Neural progenitor cell (in vitro differentiated cells): ENCODE data around the gene CAPNS1. TPM values are rescaled to one million over a fixed set of nuclear protein-coding genes. Genes with fewer than 3 reads are reported as not detected.

Source experiments
- DNase-seq: peaks from one replicate; pipeline ENCODE4 v3.0.0-alpha.2; 2016; ENCODE audit warnings: low spot score
- H2AFZ ChIP-seq: fragments of 200-600 bp; sonication (generic); replicated peaks from 2 replicates; pipeline ENCODE4 v1.6.1; 2016; ENCODE audit warnings: antibody characterized with exemption
- H3F3A ChIP-seq: fragments of 200-600 bp; sonication (generic); 2 replicates; pipeline ENCODE4 v1.6.1; 2016; ENCODE audit warnings: antibody characterized with exemption, low read depth
- H3K27ac ChIP-seq: fragments of 200-600 bp; sonication (generic); 2 replicates; pipeline ENCODE4 v1.5.1; 2016; ENCODE audit warnings: mild to moderate bottlenecking
- H3K27me3 ChIP-seq: fragments of 200-600 bp; sonication (generic); 2 replicates; pipeline ENCODE4 v1.6.1; 2016; ENCODE audit warnings: mild to moderate bottlenecking, moderate library complexity
- H3K36me3 ChIP-seq: fragments of 200-600 bp; sonication (generic); 2 replicates; pipeline ENCODE4 v1.5.1; 2016
- H3K4me1 ChIP-seq: fragments of 200-600 bp; sonication (generic); 2 replicates; pipeline ENCODE4 v1.6.1; 2016; ENCODE audit warnings: mixed run types
- H3K4me2 ChIP-seq: fragments of 200-600 bp; sonication (generic); 2 replicates; pipeline ENCODE4 v1.6.1; 2016
- H3K4me3 ChIP-seq: fragments of 200-600 bp; sonication (generic); 2 replicates; pipeline ENCODE4 v1.5.1; 2016
- H3K79me2 ChIP-seq: fragments of 200-600 bp; sonication (generic); 2 replicates; pipeline ENCODE4 v1.6.1; 2016; ENCODE audit warnings: low read depth
- H3K9ac ChIP-seq: fragments of 200-600 bp; sonication (generic); 2 replicates; pipeline ENCODE4 v1.6.1; 2016
- H3K9me3 ChIP-seq: fragments of 200-600 bp; sonication (generic); 2 replicates; pipeline ENCODE4 v1.5.1; 2016; ENCODE audit warnings: low read depth
- H4K20me1 ChIP-seq: fragments of 200-600 bp; sonication (generic); 2 replicates; pipeline ENCODE4 v1.6.1; 2016; ENCODE audit warnings: low read depth
- H3K27ac Mint-ChIP-seq: 3 replicates; pipeline ENCODE4 v1.8.0; 2021; ENCODE audit warnings: mixed read lengths
- H3K27me3 Mint-ChIP-seq: 2 replicates; pipeline ENCODE4 v1.8.0; 2022; ENCODE audit warnings: low read depth, mild to moderate bottlenecking, inconsistent platforms, moderate library complexity, mixed read lengths; ENCODE audit not compliant: insufficient read depth
- H3K36me3 Mint-ChIP-seq: 3 replicates; pipeline ENCODE4 v1.8.0; 2021; ENCODE audit warnings: mixed read lengths
- H3K4me1 Mint-ChIP-seq: 3 replicates; pipeline ENCODE4 v1.8.0; 2021; ENCODE audit warnings: mixed read lengths
- H3K4me3 Mint-ChIP-seq: 3 replicates; pipeline ENCODE4 v1.8.0; 2021; ENCODE audit warnings: mild to moderate bottlenecking, moderate library complexity, mixed read lengths
- H3K9me3 Mint-ChIP-seq: 3 replicates; pipeline ENCODE4 v1.8.0; 2020; ENCODE audit warnings: mixed read lengths
- CTCF ChIP-seq: fragments of 200-600 bp; sonication (generic); IDR thresholded peaks from 2 replicates; pipeline ENCODE4 v1.5.1; 2017; ENCODE audit warnings: antibody characterized with exemption, mild to moderate bottlenecking
- EZH2 ChIP-seq: fragments of 200-600 bp; sonication (generic); IDR thresholded peaks from 2 replicates; pipeline ENCODE4 v1.6.1; 2017; ENCODE audit warnings: antibody characterized with exemption, mild to moderate bottlenecking, moderate library complexity
- EZH2phosphoT487 ChIP-seq: fragments of 200-600 bp; sonication (generic); IDR thresholded peaks from 2 replicates; pipeline ENCODE4 v1.6.1; 2017; ENCODE audit warnings: antibody characterized with exemption
- total RNA-seq: library from RNA; depleted of rRNA; stranded (reverse); fragments of >200 nt; gene quantifications from 2 replicates; pipeline ENCODE4 v1.2.3, GENCODE V29; 2015; ENCODE audit warnings: low replicate concordance

CAPNS1 gene
- total RNA-seq, 1 donor from 2014 or later, result 258 TPM

DNA sequence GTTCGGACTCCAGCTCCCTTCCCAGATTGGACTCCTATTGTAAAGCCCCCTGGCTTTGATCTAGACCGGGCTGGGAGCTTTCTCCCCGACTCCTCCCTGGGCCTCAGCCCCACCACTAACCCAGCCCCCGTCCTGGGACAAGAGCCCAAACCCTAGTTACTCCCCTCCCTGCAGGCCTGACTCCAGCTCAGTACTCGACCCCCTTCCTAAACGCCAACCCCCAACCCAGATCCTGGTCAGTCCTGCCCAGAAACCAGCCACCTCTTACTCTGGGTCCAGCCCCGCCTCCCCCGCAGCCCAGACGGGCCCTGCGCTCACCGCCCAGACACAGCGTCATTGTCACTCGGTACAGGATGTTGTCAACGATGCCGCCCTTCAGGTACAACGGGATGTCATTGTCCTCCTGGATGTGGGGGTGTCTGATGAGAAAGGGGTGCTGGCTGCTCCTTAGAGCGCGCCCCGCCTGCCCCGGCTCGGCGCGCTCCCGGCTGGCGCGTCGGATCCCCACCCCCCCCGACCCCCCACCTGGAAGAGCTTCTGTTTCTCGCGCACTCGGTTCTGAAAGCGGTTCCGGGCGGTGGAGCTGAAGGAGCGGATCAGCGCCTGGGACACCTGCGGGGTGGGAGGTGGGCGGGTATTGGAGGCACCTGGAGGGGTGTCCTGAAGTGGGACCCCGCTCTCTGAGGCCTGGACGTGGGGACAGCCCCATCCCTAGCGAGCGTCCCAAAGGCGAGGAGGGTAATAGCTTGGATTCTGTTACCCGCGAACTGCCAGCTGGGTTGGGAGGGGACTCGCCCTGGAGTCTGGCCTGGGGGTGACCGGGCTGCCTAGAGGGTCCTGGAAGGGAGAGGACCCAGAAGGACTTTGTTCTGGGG is 11.5 kb downstream of the CAPNS1 start:
- Histone ChIP-seq H3K27ac (no peak overlapping the region), H3K4me1 (peaks cover 4% of the 10 kb centered on the region), H2AFZ (no peak overlapping the region), H3K9me3 (no peaks in the 10 kb centered on the region), H3K79me2 (no peaks in the 10 kb centered on the region), H3K4me3 (no peak overlapping the region), H3K27me3 (no peaks in the 10 kb centered on the region), H4K20me1 (no peaks in the 10 kb centered on the region), H3K36me3 (no peaks in the 10 kb centered on the region), H3K9ac (no peak overlapping the region), H3K4me2 (no peak overlapping the region), H3F3A (no peaks in the 10 kb centered on the region)
- Mint-ChIP-seq H3K27me3 (peaks cover 4% of the 10 kb centered on the region), H3K9me3 (no peaks in the 10 kb centered on the region), H3K4me3 (no peak overlapping the region), H3K4me1 (peaks cover 10% of the 10 kb centered on the region), H3K27ac (no peak overlapping the region), H3K36me3 (peaks cover 17% of the 10 kb centered on the region)
- no peak for DNase-seq
- TF ChIP-seq CTCF, result no peak
- no peak for TF ChIP-seq EZH2phosphoT487
- TF ChIP-seq EZH2, result no peak

- Histone ChIP-seq H3K27ac (no peak overlapping the region), H3K27me3 (no peaks in the 10 kb centered on the region), H3K36me3 (no peaks in the 10 kb centered on the region), H3K4me2 (no peak overlapping the region), H3K9ac (no peak overlapping the region), H3K79me2 (no peaks in the 10 kb centered on the region), H2AFZ (no peak overlapping the region), H3K4me3 (no peak overlapping the region), H3K4me1 (peaks cover 4% of the 10 kb centered on the region), H3F3A (no peaks in the 10 kb centered on the region), H3K9me3 (no peaks in the 10 kb centered on the region), H4K20me1 (no peaks in the 10 kb centered on the region)
- H3K36me3 Mint-ChIP-seq, result peaks cover 13% of the 10 kb centered on the region
- H3K4me1 Mint-ChIP-seq, result peaks cover 11% of the 10 kb centered on the region
- H3K27ac Mint-ChIP-seq, result no peak overlapping the region
- DNase-seq, result no peak
- H3K9me3 Mint-ChIP-seq, result no peaks in the 10 kb centered on the region
- H3K27me3 Mint-ChIP-seq, result peaks cover 4% of the 10 kb centered on the region
- no peak overlapping the region for H3K4me3 Mint-ChIP-seq
- TF ChIP-seq EZH2phosphoT487 (no peak), CTCF (no peak), EZH2 (no peak)
These were observed 12.1 kb downstream of the CAPNS1 start for GRCh38 chr19:36152019-36152351.

DNA sequence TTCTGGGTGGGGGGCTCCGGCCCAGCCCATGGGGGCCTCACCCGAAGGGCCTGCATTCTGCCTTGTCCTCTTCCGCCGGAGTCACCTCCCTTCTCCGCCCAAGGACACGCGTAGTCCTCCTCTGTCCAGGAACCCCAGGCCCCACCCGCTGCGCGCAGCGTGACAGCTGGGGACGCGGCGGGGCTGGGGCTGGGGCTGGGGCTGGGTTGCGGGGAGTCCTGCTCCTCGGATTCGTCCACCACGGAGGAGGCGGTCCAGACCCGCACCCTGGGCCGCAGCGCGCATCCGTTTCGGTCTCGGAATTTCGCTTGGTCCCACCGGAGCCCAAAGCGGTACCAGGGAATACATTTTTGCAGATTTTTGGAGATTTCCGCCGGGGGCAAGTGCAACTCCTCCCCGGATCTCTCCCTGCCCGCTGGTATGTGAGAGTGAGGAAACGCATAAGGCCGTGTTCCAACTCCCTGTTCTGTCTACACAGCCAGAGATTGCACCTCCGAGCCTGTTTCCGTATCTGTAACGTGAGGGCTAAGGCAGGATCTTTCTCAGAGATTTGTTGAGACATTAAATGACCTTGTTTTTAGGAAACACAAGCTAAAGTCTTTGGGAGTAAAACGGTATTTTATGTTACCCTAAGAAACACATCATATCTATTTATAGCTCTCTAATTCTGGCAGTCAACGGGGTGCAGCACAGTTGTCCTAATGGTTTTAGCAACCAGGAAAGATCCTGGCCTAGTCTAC is 12.7 kb downstream of the CAPNS1 start, which contains the start of gene COX7A1:
Gene COX7A1, minus strand, starts transcription at position 96 of the 740 bp plus-strand sequence. Its CDS starts 40 bp downstream, at position 56.
- peaks cover 4% of the 10 kb centered on the region for H3K4me1 ChIP-seq
- Mint-ChIP-seq H3K27me3 (peaks cover 4% of the 10 kb centered on the region), H3K4me1 (peaks cover 13% of the 10 kb centered on the region), H3K36me3 (peaks cover 11% of the 10 kb centered on the region), H3K4me3 (no peak within 1 kb of the TSS), H3K27ac (no peak within 1 kb of the TSS), H3K9me3 (no peaks in the 10 kb centered on the region)
- no peaks in the 10 kb centered on the region for H3K79me2 ChIP-seq
- no peak for DNase-seq
- H3K27me3 ChIP-seq, result no peaks in the 10 kb centered on the region
- no peak within 1 kb of the TSS for H3K4me2 ChIP-seq
- no peaks in the 10 kb centered on the region for H3K9me3 ChIP-seq
- TF ChIP-seq EZH2, result no peak
- no peak for TF ChIP-seq CTCF
- TF ChIP-seq EZH2phosphoT487, result no peak
- no peaks in the 10 kb centered on the region for H3K36me3 ChIP-seq
- no peaks in the 10 kb centered on the region for H3F3A ChIP-seq
- no peak within 1 kb of the TSS for H2AFZ ChIP-seq
- no peak within 1 kb of the TSS for H3K27ac ChIP-seq
- H3K9ac ChIP-seq, result no peak within 1 kb of the TSS
- H3K4me3 ChIP-seq, result no peak within 1 kb of the TSS
- H4K20me1 ChIP-seq, result no peaks in the 10 kb centered on the region
